IMR-90 (cell line): Measurements from ENCODE around the gene ESYT3. TPM values are rescaled to one million over a fixed set of nuclear protein-coding genes. Genes with fewer than 3 reads are reported as not detected.

Source experiments
- ATAC-seq: fragments of 200-7000 bp; cut with Tn5 transposase; 2 replicates; pipeline ENCODE4 v1.9.1; 2020; ENCODE audit warnings: low read depth, mild to moderate bottlenecking, moderate library complexity
- BruUV-seq: library from RNA; stranded (reverse); fragments of 400-500 nt; replicated peaks from 2 replicates; lab custom pipeline; 2021; lab: Mats Ljungman, UMichigan
- CTCF ChIA-PET: fragments of 300-600 bp; formaldehyde crosslinking; extraction: SDS; loops from one replicate; lab custom pipeline; 2021; ENCODE audit warnings: antibody characterized with exemption; lab: Yijun Ruan, JAX
- POLR2A ChIA-PET: fragments of 300-600 bp; sonication (Branson Sonifier 250); formaldehyde crosslinking; loops from one replicate; lab custom pipeline; 2022; ENCODE audit warnings: antibody characterized with exemption; ENCODE audit not compliant: unreplicated experiment; lab: Charles Lee
- DNase-seq: peaks from one replicate; pipeline ENCODE4 v3.0.0; 2013
- H2AFZ ChIP-seq: replicated peaks from 2 replicates; pipeline ENCODE3; 2013; ENCODE audit warnings: low read length, mild to moderate bottlenecking; ENCODE audit not compliant: poor library complexity
- H2AK5ac ChIP-seq: 2 replicates; pipeline ENCODE4 v1.6.1; 2013; ENCODE audit warnings: low read depth, low read length, inconsistent platforms
- H2AK9ac ChIP-seq: replicated peaks from 2 replicates; pipeline ENCODE3; 2013; ENCODE audit warnings: mild to moderate bottlenecking, low read depth, low read length, moderate library complexity; ENCODE audit not compliant: poor library complexity
- H2BK120ac ChIP-seq: 2 replicates; pipeline ENCODE4 v1.6.1; 2013; ENCODE audit warnings: low read depth, low read length, inconsistent platforms
- H2BK15ac ChIP-seq: 3 replicates; pipeline ENCODE4 v1.6.1; 2013; ENCODE audit warnings: low read depth, low read length, inconsistent platforms
- H2BK20ac ChIP-seq: 2 replicates; pipeline ENCODE4 v1.6.1; 2013; ENCODE audit warnings: low read depth, mild to moderate bottlenecking, inconsistent platforms, low read length, moderate library complexity
- H2BK5ac ChIP-seq: 2 replicates; pipeline ENCODE4 v1.6.1; 2013; ENCODE audit warnings: mild to moderate bottlenecking, low read depth, low read length, inconsistent platforms; ENCODE audit not compliant: poor library complexity, severe bottlenecking
- H3K14ac ChIP-seq: replicated peaks from 2 replicates; pipeline ENCODE4 v1.6.1; 2013; ENCODE audit warnings: low read depth, low read length, inconsistent platforms
- H3K18ac ChIP-seq: 2 replicates; pipeline ENCODE4 v1.6.1; 2013; ENCODE audit warnings: low read depth, low read length, control low read depth
- H3K23ac ChIP-seq: 2 replicates; pipeline ENCODE4 v1.6.1; 2013; ENCODE audit warnings: low read depth, low read length, inconsistent platforms
- H3K27ac ChIP-seq: 2 replicates; pipeline ENCODE4 v1.5.1; 2013; ENCODE audit warnings: mild to moderate bottlenecking, control low read depth, low read length; ENCODE audit not compliant: insufficient read depth
- H3K27me3 ChIP-seq: 2 replicates; pipeline ENCODE4 v1.6.1; 2013; ENCODE audit warnings: low read length; ENCODE audit not compliant: control insufficient read depth, insufficient read depth
- H3K36me3 ChIP-seq: 2 replicates; pipeline ENCODE4 v1.6.1; 2013; ENCODE audit warnings: low read length, mixed read lengths; ENCODE audit not compliant: control insufficient read depth, insufficient read depth
- H3K4ac ChIP-seq: 2 replicates; pipeline ENCODE4 v1.6.1; 2013; ENCODE audit warnings: low read depth, low read length, inconsistent platforms
- H3K4me1 ChIP-seq: 2 replicates; pipeline ENCODE4 v1.6.1; 2013; ENCODE audit warnings: low read length, mixed read lengths; ENCODE audit not compliant: control insufficient read depth, insufficient read depth
- H3K4me2 ChIP-seq: 2 replicates; pipeline ENCODE4 v1.6.1; 2013; ENCODE audit warnings: low read depth, mild to moderate bottlenecking, control low read depth, low read length, moderate library complexity
- H3K4me3 ChIP-seq: 2 replicates; pipeline ENCODE4 v1.5.1; 2013; ENCODE audit warnings: low read depth, mild to moderate bottlenecking, control low read depth, low read length, moderate library complexity; ENCODE audit not compliant: insufficient read depth
- H3K56ac ChIP-seq: 2 replicates; pipeline ENCODE4 v1.6.1; 2013; ENCODE audit warnings: low read length, inconsistent platforms; ENCODE audit not compliant: insufficient read depth; ENCODE audit errors: extremely low read depth
- H3K79me1 ChIP-seq, 2 experiments: 2 replicates each; pipeline ENCODE4 v1.6.1; 2013; ENCODE audit warnings: low read length in 2 of 2, inconsistent platforms in 1 of 2, low read depth in 1 of 2
- H3K9ac ChIP-seq: 2 replicates; pipeline ENCODE4 v1.6.1; 2013; ENCODE audit warnings: low read depth, low read length, control low read depth
- H3K9me1 ChIP-seq: 2 replicates; pipeline ENCODE4 v1.6.1; 2013; ENCODE audit warnings: low read length, inconsistent platforms; ENCODE audit not compliant: insufficient read depth
- H3K9me3 ChIP-seq: 2 replicates; pipeline ENCODE4 v1.6.1; 2013; ENCODE audit warnings: low read length; ENCODE audit not compliant: control insufficient read depth, insufficient read depth
- H4K20me1 ChIP-seq: 2 replicates; pipeline ENCODE4 v1.6.1; 2013; ENCODE audit warnings: low read length, inconsistent platforms; ENCODE audit not compliant: insufficient read depth
- H4K5ac ChIP-seq: 2 replicates; pipeline ENCODE4 v1.6.1; 2013; ENCODE audit warnings: mild to moderate bottlenecking, low read depth, low read length, control low read depth
- H4K8ac ChIP-seq, 2 experiments: 2 replicates each; pipeline ENCODE4 v1.6.1; 2013; ENCODE audit warnings: low read depth in 2 of 2, low read length in 2 of 2, control low read depth in 1 of 2, inconsistent platforms in 1 of 2
- H4K91ac ChIP-seq: 2 replicates; pipeline ENCODE4 v1.6.1; 2013; ENCODE audit warnings: low read depth, low read length, inconsistent platforms; ENCODE audit not compliant: insufficient read depth
- BHLHE40 ChIP-seq: fragments of 150-350 bp; IDR thresholded peaks from 2 replicates; pipeline ENCODE4 v1.6.1; 2016; ENCODE audit warnings: mild to moderate bottlenecking, low read depth, low read length
- CEBPB ChIP-seq: IDR thresholded peaks from 2 replicates; pipeline ENCODE4 v1.6.1; 2012; ENCODE audit warnings: low read depth, low read length, improper control_type of control experiment
- CHD1 ChIP-seq: IDR thresholded peaks from 2 replicates; pipeline ENCODE4 v1.6.1; 2012; ENCODE audit warnings: low read depth, low read length, improper control_type of control experiment
- CTCF ChIP-seq: conservative IDR thresholded peaks from 2 replicates; pipeline ENCODE4 v1.5.1; 2012; ENCODE audit warnings: mild to moderate bottlenecking, low read depth, low read length, improper control_type of control experiment
- ELK1 ChIP-seq: fragments of 150-350 bp; IDR thresholded peaks from 2 replicates; pipeline ENCODE4 v1.6.1; 2016; ENCODE audit warnings: low read depth, mild to moderate bottlenecking, low read length, moderate library complexity, borderline replicate concordance
- FOS ChIP-seq: fragments of 150-350 bp; IDR thresholded peaks from 2 replicates; pipeline ENCODE4 v1.6.1; 2016; ENCODE audit warnings: low read depth, low read length
- MAFK ChIP-seq: IDR thresholded peaks from 2 replicates; pipeline ENCODE4 v1.6.1; 2012; ENCODE audit warnings: low read depth, low read length, improper control_type of control experiment
- MAZ ChIP-seq: IDR thresholded peaks from 2 replicates; pipeline ENCODE4 v1.6.1; 2012; ENCODE audit warnings: low read depth, mild to moderate bottlenecking, low read length, improper control_type of control experiment, moderate library complexity, borderline replicate concordance
- MXI1 ChIP-seq: IDR thresholded peaks from 2 replicates; pipeline ENCODE4 v1.6.1; 2012; ENCODE audit warnings: low read depth, mild to moderate bottlenecking, low read length, moderate library complexity, borderline replicate concordance
- NFE2L2 ChIP-seq: fragments of 150-350 bp; IDR thresholded peaks from 2 replicates; pipeline ENCODE4 v1.6.1; 2016; ENCODE audit warnings: low read depth, mild to moderate bottlenecking, low read length
- POLR2A ChIP-seq: IDR thresholded peaks from 2 replicates; pipeline ENCODE4 v1.6.1; 2012; ENCODE audit warnings: mild to moderate bottlenecking, low read depth, low read length
- RAD21 ChIP-seq: IDR thresholded peaks from 2 replicates; pipeline ENCODE4 v1.6.1; 2012; ENCODE audit warnings: low read length, improper control_type of control experiment
- RCOR1 ChIP-seq: IDR thresholded peaks from 2 replicates; pipeline ENCODE4 v1.6.1; 2012; ENCODE audit warnings: mild to moderate bottlenecking, low read length, improper control_type of control experiment; ENCODE audit not compliant: insufficient replicate concordance
- RFX5 ChIP-seq: IDR thresholded peaks from 2 replicates; pipeline ENCODE4 v1.8.0; 2012; ENCODE audit warnings: low read depth, mild to moderate bottlenecking, low read length, moderate library complexity
- SMC3 ChIP-seq: fragments of 150-350 bp; IDR thresholded peaks from 2 replicates; pipeline ENCODE4 v1.6.1; 2016; ENCODE audit warnings: low read depth, mild to moderate bottlenecking, antibody characterized with exemption, low read length, moderate library complexity
- USF2 ChIP-seq: fragments of 150-350 bp; IDR thresholded peaks from 2 replicates; pipeline ENCODE4 v1.6.1; 2017; ENCODE audit warnings: mild to moderate bottlenecking, antibody characterized with exemption, low read length, low read depth
- WGBS, 2 experiments: methylation state at CpG; one replicate each; pipeline versions ENCODE4 v1.1.5 to v1.1.7; 2013; ENCODE audit warnings: missing lambda C conversion rate in 2 of 2; ENCODE audit not compliant: insufficient read length in 1 of 2; ENCODE audit errors: extremely low coverage in 2 of 2; 5-methylcytosine and 5-hydroxymethylcytosine counted together
- dilution Hi-C: fragments of 300-500 bp; cut with HindIII; formaldehyde crosslinking; loops from one replicate; pipeline ENCODE4 v1.14.3; 2018; ENCODE audit warnings: low sequenced_read_pairs; ENCODE audit not compliant: unreplicated experiment
- in situ Hi-C: fragments of 300-500 bp; cut with MboI; formaldehyde crosslinking; loops from 3 replicates; pipeline ENCODE4 v1.14.3; 2019; ENCODE audit warnings: low sequenced_read_pairs, inconsistent platforms, mixed read lengths
- intact Hi-C: fragments of 100-400 bp; cut with micrococcal nuclease; formaldehyde crosslinking; loops from 2 replicates; pipeline ENCODE4 v1.10.0; 2022
- polyA plus RNA-seq, 3 experiments: library from polyadenylated mRNA; depleted of rRNA; stranded (reverse); fragments of >200 nt; gene quantifications; 2 replicates each; pipeline ENCODE4 v1.2.3, GENCODE V29; 2012; ENCODE audit warnings: low replicate concordance in 1 of 3
- total RNA-seq: library from RNA; depleted of rRNA; stranded (reverse); fragments of >200 nt; gene quantifications from 2 replicates; pipeline ENCODE4 v1.2.3, GENCODE V29; 2012

Gene ESYT3
- total and polyA plus RNA-seq, 2 of the 4 experiments (the other 2 are of a cell fraction), result under 0.01 to 0.02 TPM

- H2AFZ ChIP-seq, result no peak overlapping the region
- no TSS peak for BruUV-seq
- no peak overlapping the region for H3K14ac ChIP-seq
- H4K20me1 ChIP-seq, result no peaks in the 10 kb centered on the region
- no peaks in the 10 kb centered on the region for H3K9me1 ChIP-seq
- no peak for DNase-seq
- no CpG with 5 or more reads among the region's 3 CpGs for WGBS, 2 experiments
- no peaks in the 10 kb centered on the region for H3K36me3 ChIP-seq
- no peaks in the 10 kb centered on the region for H3K79me1 ChIP-seq
- TF ChIP-seq ELK1 (no peak), BHLHE40 (no peak), POLR2A (no peak), RCOR1 (no peak), MAZ (no peak), FOS (no peak), MXI1 (no peak), CEBPB (no peak), SMC3 (no peak), USF2 (no peak), RAD21 (no peak), RFX5 (no peak), CHD1 (no peak), MAFK (no peak), NFE2L2 (no peak), CTCF (no peak)
- H3K27ac ChIP-seq, result no peak overlapping the region
- no peak overlapping the region for H2BK120ac ChIP-seq
- in situ Hi-C loops (no loop called here), dilution Hi-C loops (no loop called here), intact Hi-C loops (no loop called here)
- H3K9me3 ChIP-seq, result no peaks in the 10 kb centered on the region
- H3K4me1 ChIP-seq, result no peaks in the 10 kb centered on the region
- no peak overlapping the region for H2BK5ac ChIP-seq
- no peak overlapping the region for H3K4ac ChIP-seq
- H2BK20ac ChIP-seq, result no peak overlapping the region
- H3K23ac ChIP-seq, result no peak overlapping the region
- H3K56ac ChIP-seq, result no peak overlapping the region
- no peak overlapping the region for H3K18ac ChIP-seq
- H3K9ac ChIP-seq, result no peak overlapping the region
- H3K4me2 ChIP-seq, result no peak overlapping the region
- CTCF ChIA-PET, result interaction anchor here (0.7 to 1.4 kb wide), 2 partner anchors 9 to 445 kb away, joined by 3 read pairs; no protein-coding TSS in a partner anchor
- POLR2A ChIA-PET, result no interaction called here
- H2AK9ac ChIP-seq, result no peak overlapping the region
- no peak for ATAC-seq
- H4K91ac ChIP-seq, result no peak overlapping the region
- no peak overlapping the region for H2BK15ac ChIP-seq
- H3K27me3 ChIP-seq, result peaks cover 6% of the 10 kb centered on the region
- no peak overlapping the region for H4K8ac ChIP-seq
- H3K4me3 ChIP-seq, result no peak overlapping the region
- no peak overlapping the region for H4K5ac ChIP-seq
- no peak overlapping the region for H2AK5ac ChIP-seq
These were observed 36.3 kb downstream of the ESYT3 start for GRCh38 chr3:138470687-138471086.
